GM19372 (cell line): ENCODE data around the gene NME3.

ENCODE experiments used
- ATAC-seq: cut with Tn5 transposase; IDR thresholded peaks from one replicate; pipeline ENCODE4 v1.9.1; 2021; ENCODE audit warnings: mild to moderate bottlenecking, low read depth, moderate library complexity; ENCODE audit not compliant: unreplicated experiment

Gene NME3

DNA sequence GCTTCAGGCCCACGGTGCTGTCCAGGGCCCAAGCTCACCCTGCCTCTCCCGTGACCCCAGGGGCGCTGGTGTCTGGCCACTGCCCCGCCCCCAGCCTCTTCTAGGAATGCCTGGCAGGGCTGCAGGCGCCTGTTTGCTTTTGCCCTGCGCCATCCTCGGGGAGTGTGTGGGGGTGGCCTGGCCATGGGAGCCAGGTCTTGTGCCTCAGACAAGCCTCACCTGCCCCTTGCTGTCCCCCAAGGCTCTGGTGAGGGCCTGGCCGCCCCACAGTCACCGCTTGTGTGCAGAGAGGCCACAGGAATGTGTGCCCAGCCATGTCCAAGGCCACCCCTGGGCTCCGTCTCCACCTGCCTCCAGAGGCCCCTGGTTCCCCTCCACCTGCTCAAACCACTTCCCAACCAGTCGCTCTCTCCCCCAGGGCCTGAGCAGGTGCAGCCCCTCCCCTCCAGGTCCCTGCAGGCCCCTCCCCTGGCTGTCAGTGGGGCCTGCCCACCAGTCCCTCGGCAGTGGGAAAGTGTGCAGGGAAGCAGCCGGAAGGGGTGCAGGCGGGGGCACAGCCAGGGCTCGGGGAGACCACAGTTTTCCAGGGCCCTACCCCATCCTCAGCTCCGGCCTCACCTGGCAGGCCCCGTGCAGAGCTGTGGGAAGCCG is 23.0 kb upstream of the NME3 start:
- ATAC-seq, result no peak

DNA sequence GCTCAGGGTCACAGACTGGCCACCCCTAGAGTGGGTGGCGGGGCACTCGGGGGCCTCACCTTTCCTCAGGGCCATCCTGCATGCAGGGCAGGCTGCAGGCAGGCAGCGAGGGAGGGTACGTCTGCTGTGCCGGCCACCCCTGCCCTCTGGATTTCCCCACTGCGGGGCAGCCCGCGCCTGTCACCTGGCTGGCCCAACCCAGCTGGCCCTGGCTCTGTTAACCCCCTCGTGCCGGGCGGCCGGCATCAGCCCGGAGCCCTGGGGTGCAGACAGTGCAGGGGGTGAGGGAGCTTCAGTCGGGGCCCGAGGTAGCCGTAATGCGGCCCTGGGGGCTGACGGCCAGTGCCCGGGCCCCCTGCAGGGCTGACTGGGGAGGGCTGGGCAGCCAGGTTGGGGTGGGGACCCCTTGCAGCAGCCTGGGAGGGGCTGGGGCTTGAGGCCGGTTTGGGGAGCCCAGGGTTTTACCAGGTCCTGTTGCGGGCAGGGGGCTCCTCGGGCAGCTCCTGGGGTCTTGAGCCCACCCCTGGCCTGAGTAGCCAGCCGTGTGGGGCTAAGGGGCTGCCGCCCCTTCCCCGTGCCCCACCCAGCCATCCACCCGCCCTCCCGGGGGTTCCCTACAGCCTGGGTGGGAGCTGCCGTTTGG is 22.4 kb upstream of the NME3 start, which contains the start of gene IGFALS:
TSS of gene IGFALS (minus strand) at position 128 of the 643 bp plus-strand sequence. CDS start at position 75, 53 bp downstream.
- ATAC-seq, result no peak

DNA sequence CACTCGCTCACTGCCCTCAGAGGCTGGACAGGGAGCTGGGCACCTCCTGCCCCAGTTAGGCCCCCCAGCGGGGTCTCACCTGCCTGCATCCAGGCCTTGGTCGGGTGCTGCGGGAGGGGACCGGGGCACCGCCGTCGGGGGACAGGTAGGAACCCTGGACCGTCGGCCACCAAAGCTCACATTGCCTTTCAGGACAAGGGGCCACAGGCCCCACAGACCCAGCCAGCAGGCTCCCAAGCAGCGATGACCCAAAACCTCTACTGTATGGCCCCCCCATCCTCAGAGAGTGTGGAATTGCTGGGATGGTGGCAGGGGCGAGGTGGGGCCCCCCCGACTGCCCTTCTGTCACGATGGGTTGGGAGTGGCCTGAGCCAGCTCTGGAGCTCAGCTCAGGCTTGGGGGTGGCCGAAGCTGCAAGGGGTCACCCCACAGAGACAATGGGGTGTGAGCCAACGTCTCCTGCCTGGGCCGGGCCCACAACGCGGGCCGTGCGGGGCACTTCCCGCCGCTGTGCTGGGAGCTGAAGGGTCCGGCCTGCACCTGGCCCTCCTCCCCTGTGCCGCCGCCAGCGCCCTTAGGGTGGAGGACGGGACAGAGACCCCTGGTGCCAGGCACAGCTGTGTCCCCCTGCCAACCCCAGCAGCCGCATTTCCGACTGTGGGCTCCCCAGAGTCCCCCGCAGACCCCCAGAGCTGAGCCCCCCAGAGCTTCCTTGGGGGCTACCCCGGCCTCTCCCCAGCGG is 21.7 kb upstream of the NME3 start:
- no peak for ATAC-seq

DNA sequence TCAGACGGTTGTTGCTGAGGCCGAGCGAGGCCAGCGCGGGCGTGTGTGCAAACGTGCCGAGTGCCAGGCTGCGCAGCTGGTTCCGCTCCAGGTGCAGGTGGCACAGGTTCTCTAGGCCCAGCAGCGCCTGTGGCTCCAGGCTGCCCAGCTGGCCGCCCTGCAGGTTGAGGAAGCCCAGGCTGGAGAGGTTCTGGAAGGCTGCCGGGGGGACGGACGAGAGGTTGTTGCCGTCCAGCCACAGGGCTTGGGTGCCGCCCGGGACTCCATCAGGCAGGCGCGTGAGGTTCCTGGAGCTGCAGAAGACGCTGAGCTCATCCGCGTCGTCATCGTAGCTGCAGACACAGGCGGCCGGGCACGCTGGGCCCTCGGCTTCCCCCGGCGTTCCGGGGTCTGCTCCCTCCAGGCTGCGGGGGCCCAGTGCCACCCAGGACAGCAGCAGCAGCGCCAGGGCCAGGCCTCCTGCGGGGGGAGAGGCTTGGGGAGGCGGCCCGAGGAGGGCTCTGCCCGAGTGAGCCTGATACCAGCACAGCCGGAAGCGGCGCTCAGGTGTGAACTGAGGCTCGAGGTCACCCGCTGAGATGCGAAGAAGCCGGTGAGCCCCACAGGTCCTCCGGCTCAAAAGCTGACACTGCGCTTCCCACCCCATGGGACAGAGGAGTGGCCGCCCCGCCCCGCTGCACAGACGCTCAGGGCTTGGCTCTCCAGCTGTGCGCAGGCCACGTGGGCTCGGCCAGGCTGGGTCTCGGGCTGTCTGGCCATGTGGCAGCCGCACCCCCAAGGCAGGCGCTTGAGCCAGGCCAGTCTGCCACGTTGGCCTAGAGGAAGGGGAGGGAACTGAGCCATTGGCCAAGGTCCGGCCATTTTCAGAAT is 20.8 kb upstream of the NME3 start:
- no peak for ATAC-seq

GRCh38 chr16:1791256-1791942 is 20.1 kb upstream of the NME3 start:
- no peak for ATAC-seq

- no peak for ATAC-seq
These were observed 19.4 kb upstream of the NME3 start for GRCh38 chr16:1790611-1791255.

GRCh38 chr16:1790261-1790610 is 18.9 kb upstream of the NME3 start:
- ATAC-seq, result no peak

DNA sequence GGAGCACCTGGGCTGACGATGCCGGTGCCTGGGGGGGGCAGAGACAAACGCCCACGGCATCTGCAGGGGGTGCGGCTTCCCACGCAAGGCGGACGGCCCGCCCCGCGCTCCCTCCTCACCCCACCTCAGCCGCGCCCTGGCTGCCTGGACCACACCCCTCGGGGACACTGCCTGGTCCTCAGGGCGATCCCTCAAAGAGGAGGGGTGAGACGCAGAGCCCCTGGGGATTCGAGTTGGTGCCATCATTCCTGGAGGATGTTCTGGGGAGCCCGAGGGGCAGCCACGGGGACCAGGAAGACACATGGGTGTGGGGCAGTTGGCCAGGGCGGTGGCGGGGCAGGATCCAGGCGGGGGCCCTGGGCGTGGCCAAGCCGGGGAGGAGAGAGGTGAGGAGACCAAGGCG is 18.3 kb upstream of the NME3 start:
- no peak for ATAC-seq

DNA sequence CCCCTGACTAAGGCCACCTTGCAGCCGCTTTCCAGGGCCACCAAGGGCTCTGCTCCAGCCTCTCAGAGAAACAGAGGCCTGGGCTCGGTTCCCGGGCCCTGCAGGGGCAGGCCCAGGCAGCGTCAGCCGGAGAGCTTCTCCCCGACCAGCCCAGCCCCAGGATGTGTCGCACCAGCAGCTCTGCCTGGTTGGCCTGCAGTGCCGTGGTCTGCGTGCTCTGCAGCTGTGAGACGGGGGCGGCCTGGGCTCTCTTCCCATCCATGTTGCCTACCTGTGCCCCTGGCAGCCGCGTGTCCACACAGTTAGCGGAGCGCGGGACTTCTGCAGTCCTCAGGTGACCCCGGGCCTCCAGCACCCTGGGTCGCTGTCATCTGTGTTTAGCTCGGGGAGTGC is 17.4 kb upstream of the NME3 start:
- ATAC-seq, result no peak

DNA sequence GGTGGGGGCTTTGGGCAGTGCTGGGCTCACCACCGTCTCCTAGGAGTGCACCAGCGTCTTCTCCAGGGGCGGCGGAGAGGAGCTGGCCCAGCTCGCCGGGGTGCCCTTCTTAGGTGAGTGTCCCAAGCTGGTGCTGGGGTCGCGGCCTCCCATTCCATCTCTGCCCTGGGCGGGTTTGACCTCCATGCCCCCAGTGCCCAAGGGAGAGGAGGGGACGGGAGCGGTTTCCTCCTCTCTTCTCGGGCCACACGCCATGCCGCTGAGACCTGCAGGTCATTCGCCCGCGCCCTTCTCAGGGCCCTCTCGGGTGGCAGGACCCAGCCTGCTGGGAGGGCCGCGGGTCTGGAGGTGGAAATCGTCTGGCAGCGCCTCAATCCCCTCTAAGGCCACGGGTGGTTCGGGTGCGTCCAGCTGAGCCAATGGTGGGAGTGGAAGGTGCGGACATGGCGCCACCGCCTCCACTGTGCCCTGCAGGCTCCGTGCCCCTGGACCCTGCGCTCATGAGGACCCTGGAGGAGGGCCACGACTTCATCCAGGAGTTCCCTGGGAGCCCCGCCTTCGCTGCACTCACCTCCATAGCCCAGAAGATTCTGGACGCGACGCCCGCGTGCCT is 16.9 kb upstream of the NME3 start:
- no peak for ATAC-seq

DNA sequence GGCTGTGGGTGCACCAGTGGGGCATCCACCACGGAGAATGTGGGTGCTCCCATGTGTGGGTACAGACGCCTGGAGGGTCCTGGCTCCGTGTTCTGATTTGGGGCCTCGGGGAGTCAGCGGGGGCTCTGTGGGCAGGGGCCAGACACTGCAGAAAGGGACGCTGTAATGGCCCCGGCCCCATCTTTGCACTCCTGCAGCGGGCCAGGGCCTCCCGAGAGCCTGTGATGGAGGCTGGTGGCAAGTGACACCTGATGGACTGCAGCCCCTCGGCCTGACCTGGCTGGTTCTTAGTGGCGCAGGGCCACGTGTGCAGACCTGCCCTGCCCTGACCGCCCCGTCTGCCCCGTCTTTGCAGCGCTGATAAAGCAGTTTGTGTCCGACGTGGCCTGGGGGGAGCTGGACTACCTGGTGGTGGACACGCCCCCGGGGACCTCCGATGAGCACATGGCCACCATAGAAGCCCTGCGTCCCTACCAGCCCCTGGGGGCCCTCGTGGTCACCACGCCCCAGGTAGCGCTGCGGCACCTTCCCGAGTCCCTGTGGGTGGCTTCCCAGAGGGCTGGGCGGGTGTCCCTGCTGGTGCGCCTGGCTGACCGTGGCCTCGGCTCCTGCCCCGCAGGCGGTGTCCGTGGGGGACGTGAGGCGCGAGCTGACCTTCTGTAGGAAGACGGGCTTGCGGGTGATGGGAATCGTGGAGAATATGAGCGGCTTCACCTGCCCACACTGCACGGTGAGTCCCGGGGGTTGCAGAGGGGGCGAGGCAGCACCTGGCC is 16.2 kb upstream of the NME3 start:
- ATAC-seq, result no peak

- no peak for ATAC-seq
These were observed 15.6 kb upstream of the NME3 start for GRCh38 chr16:1787056-1787321.

GRCh38 chr16:1786242-1787055 is 15.1 kb upstream of the NME3 start:
- ATAC-seq, result no peak

- no peak for ATAC-seq
These were observed 14.5 kb upstream of the NME3 start for GRCh38 chr16:1785846-1786170.

DNA sequence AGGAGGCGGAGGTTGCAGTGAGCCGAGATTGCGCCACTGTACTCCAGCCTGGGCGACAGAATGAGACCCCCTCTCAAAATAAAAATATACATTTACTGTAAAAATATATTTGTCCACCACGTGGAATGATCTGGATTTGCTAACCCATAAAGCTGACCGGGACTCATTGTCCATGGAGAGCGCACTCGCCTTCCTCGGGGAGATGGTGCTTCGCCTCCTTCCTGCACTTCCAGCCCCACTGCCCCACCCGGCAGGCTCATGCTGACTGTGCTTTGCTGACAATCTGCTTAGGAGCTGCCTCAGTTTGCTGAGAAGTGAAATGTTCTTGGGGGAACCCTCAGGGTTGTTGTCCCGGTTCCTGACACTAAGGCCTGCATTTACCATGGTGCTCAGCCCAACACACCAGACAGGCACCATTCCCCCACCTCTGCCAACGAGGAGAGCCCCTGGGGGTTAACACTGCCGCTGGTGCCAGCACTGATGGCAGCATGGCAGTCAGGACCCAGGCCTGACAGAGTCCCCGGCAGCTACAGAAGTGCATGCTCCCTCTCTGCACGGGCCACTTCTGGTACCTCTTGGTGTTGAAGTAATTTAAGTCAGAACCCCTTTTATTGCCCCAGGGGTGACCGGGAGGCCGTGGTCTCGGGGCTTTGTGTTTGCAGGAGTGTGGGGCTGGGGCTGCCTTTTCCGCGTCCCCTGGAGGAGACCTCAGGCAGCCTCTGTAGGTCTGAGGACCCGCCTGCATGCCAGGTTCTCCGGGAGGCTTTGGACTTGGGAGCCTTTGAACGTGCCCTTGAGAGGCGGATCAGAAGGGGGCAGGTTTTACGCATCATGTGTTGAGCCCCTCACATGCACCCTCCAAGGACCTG is 13.9 kb upstream of the NME3 start:
- no peak for ATAC-seq

GRCh38 chr16:1782408-1783264 is 11.3 kb upstream of the NME3 start, which contains the start of the genes NUBP2 and SPSB3:
TSS of gene NUBP2 (plus strand) at chr16:1782960. CDS start at chr16:1783021, 61 bp downstream.
TSS of gene SPSB3 (minus strand) at chr16:1782571. CDS start at chr16:1781483, 1,088 bp downstream.
- ATAC-seq, result peak; percentile 86
